ENCODE results near the gene SLC22A5.

SLC22A5 gene

DNA sequence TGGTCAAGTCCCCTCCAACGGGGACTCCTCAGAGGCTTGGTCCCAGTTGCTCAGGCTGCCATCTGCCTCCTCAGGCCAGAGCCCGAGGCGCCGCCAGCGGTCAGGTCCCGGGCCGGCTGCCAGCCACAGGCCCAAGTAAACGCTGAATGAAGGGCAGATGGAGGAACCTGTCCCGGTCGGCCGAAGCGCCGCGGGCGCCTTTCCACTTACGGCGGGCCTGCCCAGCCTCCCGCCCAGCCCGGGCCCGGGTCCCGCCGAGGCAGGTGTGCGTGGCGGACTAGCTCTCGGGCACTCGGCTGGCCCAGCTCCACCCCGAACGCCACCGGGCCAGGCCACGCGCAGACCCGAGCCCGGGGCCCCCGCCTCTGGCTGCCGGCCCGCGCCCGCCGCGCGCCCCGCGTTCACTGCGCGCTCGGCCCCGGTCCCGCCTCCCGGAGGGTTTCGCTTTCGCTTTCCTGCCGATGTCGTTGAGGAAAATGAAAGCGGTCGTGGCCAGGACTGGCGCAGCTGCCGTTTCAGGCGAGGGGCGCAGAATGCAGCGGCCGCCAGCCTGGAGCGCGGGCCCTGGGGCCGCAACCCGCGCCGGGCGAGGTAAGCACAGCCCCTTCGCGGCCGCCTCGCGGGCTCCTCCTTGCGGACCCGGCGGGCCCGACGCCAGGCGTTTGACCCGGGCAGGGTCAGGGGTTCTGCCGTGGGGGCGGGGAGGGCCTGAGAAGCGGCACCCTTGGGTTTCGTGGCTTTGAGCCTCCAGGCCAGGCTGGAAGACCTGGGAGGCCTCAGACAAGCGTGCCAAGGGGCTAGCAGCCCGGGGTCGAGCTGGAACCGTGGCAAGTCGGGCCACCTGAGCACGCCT is 41.2 kb downstream of the SLC22A5 start (continued):
- TF ChIP-seq ZNF624 (tag by site-specific recombination; IDR thresholded peaks at IDR 0.05) (no peak), ZNF132 (tag by site-specific recombination; IDR thresholded peaks at IDR 0.05; ENCODE audit: borderline replicate concordance) (no peak), ZNF350 (tag by site-specific recombination; IDR thresholded peaks at IDR 0.05) (no peak), ZNF37A (tag by site-specific recombination; IDR thresholded peaks at IDR 0.05) (0 out of 2 replicates have a peak, but pooled peaks have one; percentile 5), ZSCAN30 (tag by site-specific recombination; IDR thresholded peaks at IDR 0.05) (peak; percentile 82), ZNF777 (tag by site-specific recombination; IDR thresholded peaks at IDR 0.05; ENCODE audit: borderline replicate concordance) (no peak; the same call in 1 of the 2 replicates), ZNF140 (tag by site-specific recombination; IDR thresholded peaks at IDR 0.05) (no peak), MYNN (tag by site-specific recombination; IDR thresholded peaks at IDR 0.05; ENCODE audit: borderline replicate concordance) (no peak), ZFP41 (tag by site-specific recombination; IDR thresholded peaks at IDR 0.05; ENCODE audit: borderline replicate concordance) (no peak), PRDM4 (tag by site-specific recombination; IDR thresholded peaks at IDR 0.05) (no peak), SETDB1 (IDR thresholded peaks at IDR 0.05; ENCODE audit: insufficient read length, low read length) (no peak), SCRT1 (tag by site-specific recombination; IDR thresholded peaks at IDR 0.05; ENCODE audit: borderline replicate concordance) (no peak), ZSCAN5A (tag by site-specific recombination; IDR thresholded peaks at IDR 0.05) (0 out of 2 replicates have a peak, but pooled peaks have one; percentile 4), ZNF157 (tag by site-specific recombination; IDR thresholded peaks at IDR 0.05) (no peak), ZNF354C (tag by site-specific recombination; IDR thresholded peaks at IDR 0.05; ENCODE audit: borderline replicate concordance, low read depth) (no peak), ZBTB8A (tag by site-specific recombination; IDR thresholded peaks at IDR 0.05) (peak; percentile 92), ZSCAN23 (tag by site-specific recombination; IDR thresholded peaks at IDR 0.05) (no peak), ZNF169 (tag by site-specific recombination; IDR thresholded peaks at IDR 0.05) (no peak), ZNF138 (tag by site-specific recombination; IDR thresholded peaks at IDR 0.05; ENCODE audit: borderline replicate concordance) (no peak), ZNF311 (tag by site-specific recombination; IDR thresholded peaks at IDR 0.05; ENCODE audit: borderline replicate concordance) (no peak), ZNF707 (tag by site-specific recombination; IDR thresholded peaks at IDR 0.05) (no peak), ZNF837 (tag by site-specific recombination; IDR thresholded peaks at IDR 0.05) (no peak), WT1 (tag by site-specific recombination; IDR thresholded peaks at IDR 0.05) (0 out of 2 replicates have a peak, but pooled peaks have one; percentile 9), ZNF404 (tag by site-specific recombination; IDR thresholded peaks at IDR 0.05) (no peak), ZNF211 (tag by site-specific recombination; IDR thresholded peaks at IDR 0.05; ENCODE audit: low read depth) (no peak), ZNF473 (tag by site-specific recombination; IDR thresholded peaks at IDR 0.05) (no peak), ZFP37 (tag by site-specific recombination; IDR thresholded peaks at IDR 0.05) (no peak; the same call in 1 of the 2 replicates), GFI1B (tag by site-specific recombination; IDR thresholded peaks at IDR 0.05) (no peak), ZNF549 (tag by site-specific recombination; IDR thresholded peaks at IDR 0.05) (no peak), ZNF121 (tag by site-specific recombination; IDR thresholded peaks at IDR 0.05) (no peak), ZNF658 (tag by site-specific recombination; IDR thresholded peaks at IDR 0.05) (no peak), SP7 (tag by site-specific recombination; IDR thresholded peaks at IDR 0.05) (0 out of 2 replicates have a peak, but pooled peaks have one; percentile 20)
- TF ChIP-seq, protein P1, sequence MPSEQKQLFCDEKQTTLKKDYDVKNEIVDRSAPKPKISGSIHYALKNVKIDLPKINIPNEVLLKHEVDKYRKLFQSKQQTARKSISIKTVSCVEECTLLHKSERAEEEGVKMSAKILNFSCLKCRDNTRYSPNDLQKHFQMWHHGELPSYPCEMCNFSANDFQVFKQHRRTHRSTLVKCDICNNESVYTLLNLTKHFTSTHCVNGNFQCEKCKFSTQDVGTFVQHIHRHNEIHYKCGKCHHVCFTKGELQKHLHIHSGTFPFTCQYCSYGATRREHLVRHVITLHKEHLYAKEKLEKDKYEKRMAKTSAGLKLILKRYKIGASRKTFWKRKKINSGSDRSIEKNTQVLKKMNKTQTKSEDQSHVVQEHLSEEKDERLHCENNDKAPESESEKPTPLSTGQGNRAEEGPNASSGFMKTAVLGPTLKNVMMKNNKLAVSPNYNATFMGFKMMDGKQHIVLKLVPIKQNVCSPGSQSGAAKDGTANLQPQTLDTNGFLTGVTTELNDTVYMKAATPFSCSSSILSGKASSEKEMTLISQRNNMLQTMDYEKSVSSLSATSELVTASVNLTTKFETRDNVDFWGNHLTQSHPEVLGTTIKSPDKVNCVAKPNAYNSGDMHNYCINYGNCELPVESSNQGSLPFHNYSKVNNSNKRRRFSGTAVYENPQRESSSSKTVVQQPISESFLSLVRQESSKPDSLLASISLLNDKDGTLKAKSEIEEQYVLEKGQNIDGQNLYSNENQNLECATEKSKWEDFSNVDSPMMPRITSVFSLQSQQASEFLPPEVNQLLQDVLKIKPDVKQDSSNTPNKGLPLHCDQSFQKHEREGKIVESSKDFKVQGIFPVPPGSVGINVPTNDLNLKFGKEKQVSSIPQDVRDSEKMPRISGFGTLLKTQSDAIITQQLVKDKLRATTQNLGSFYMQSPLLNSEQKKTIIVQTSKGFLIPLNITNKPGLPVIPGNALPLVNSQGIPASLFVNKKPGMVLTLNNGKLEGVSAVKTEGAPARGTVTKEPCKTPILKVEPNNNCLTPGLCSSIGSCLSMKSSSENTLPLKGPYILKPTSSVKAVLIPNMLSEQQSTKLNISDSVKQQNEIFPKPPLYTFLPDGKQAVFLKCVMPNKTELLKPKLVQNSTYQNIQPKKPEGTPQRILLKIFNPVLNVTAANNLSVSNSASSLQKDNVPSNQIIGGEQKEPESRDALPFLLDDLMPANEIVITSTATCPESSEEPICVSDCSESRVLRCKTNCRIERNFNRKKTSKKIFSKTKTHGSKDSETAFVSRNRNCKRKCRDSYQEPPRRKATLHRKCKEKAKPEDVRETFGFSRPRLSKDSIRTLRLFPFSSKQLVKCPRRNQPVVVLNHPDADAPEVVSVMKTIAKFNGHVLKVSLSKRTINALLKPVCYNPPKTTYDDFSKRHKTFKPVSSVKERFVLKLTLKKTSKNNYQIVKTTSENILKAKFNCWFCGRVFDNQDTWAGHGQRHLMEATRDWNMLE (tag by site-specific recombination; conservative IDR thresholded peaks at IDR 0.05; ENCODE audit: low read depth), result no peak

All from HEK293 (cell line).